Measurements from ENCODE around the gene C5orf63.

Gene C5orf63

DNA sequence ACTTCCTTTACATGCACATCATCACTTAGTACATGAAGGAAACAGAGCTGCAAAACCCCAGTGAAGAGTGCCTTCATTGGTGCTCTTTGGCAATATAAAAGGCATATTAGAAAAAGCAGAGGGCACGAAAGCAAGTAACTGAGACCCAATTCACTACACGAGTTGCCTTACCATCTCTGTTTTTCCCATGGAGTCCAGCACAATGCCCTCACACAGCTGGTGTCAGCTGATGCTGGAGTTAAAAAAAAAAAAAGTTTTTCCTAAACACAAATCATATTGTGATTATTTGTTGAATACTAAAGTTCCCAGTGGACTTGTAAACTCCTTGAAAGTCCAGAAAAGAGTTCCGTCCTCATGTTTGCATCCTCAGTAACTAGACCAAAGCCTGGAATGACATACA, 68.6 kb downstream of the C5orf63 start:
- no peak overlapping the region for H3K4me3 ChIP-seq (ENCODE audit: low read depth, low read length)
- in situ Hi-C loops (cut with HindIII; ENCODE audit: low sequenced_read_pairs): no loop called here
- no peak for DNase-seq (ENCODE audit: low read depth)
- TF ChIP-seq, protein P1, sequence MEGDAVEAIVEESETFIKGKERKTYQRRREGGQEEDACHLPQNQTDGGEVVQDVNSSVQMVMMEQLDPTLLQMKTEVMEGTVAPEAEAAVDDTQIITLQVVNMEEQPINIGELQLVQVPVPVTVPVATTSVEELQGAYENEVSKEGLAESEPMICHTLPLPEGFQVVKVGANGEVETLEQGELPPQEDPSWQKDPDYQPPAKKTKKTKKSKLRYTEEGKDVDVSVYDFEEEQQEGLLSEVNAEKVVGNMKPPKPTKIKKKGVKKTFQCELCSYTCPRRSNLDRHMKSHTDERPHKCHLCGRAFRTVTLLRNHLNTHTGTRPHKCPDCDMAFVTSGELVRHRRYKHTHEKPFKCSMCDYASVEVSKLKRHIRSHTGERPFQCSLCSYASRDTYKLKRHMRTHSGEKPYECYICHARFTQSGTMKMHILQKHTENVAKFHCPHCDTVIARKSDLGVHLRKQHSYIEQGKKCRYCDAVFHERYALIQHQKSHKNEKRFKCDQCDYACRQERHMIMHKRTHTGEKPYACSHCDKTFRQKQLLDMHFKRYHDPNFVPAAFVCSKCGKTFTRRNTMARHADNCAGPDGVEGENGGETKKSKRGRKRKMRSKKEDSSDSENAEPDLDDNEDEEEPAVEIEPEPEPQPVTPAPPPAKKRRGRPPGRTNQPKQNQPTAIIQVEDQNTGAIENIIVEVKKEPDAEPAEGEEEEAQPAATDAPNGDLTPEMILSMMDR (IDR thresholded peaks at IDR 0.05; ENCODE audit: low read depth, low read length, missing control alignments): no peak

DNA sequence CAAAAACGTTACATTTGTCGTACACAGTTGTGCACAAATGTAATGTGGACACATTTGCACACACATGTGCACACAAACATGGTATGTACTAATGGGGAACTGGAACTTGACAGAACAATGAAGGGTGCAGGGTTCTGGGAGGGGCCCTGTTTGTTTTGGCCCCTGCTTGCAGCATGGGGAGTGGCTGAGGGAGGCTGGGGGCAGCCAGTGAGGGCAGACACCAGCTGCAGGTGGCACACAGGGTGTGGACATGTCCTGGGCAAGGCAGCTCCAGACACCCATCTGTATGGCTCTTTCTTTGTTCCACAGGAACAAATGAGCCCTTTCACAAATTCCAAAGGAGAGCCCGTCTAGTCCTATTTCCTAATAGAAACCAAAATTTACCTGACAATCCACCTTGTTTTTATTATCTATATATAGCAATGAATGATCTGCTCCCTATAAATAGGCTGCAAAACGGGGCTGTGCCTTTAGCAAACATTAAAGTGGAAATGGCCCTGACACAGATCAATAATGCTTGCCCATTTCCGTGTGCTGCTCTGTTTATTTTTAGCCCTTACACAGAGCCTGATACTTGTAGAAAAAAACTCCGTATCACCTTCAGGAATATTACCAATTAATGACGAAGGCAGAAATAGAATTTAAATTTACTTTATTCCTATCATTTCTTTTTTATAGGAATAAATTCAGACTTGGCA, 69.4 kb downstream of the C5orf63 start:
- no peak overlapping the region for H3K4me3 ChIP-seq (ENCODE audit: low read depth, low read length)
- in situ Hi-C loops (cut with HindIII; ENCODE audit: low sequenced_read_pairs): no loop called here
- TF ChIP-seq, protein P1 (IDR thresholded peaks at IDR 0.05; ENCODE audit: low read depth, low read length, missing control alignments): no peak
- no peak for DNase-seq (ENCODE audit: low read depth)

DNA sequence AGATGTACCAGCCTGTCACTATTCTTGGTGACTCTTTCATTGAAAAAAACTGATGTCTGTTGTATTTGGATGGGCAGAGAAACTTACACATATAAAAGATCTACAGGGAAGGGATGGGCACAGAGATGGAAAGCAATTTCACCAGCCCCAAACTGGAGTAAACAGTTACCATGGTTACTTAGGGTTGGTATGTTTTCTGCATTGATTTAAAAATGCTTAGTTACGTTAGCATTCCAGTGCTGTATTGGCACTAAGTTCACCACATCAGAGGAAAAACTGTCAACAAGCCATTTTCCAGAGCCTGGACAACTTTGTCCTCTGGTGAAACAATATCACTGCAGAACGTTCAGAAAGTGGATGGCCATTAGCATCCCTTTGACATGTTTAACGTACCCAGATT, 70.9 kb downstream of the C5orf63 start:
- in situ Hi-C loops (cut with HindIII; ENCODE audit: low sequenced_read_pairs): no loop called here
- DNase-seq (ENCODE audit: low read depth): peak; percentile 18
- TF ChIP-seq, protein P1 (IDR thresholded peaks at IDR 0.05; ENCODE audit: low read depth, low read length, missing control alignments): no peak
- H3K4me3 ChIP-seq (ENCODE audit: low read depth, low read length): no peak overlapping the region

DNA sequence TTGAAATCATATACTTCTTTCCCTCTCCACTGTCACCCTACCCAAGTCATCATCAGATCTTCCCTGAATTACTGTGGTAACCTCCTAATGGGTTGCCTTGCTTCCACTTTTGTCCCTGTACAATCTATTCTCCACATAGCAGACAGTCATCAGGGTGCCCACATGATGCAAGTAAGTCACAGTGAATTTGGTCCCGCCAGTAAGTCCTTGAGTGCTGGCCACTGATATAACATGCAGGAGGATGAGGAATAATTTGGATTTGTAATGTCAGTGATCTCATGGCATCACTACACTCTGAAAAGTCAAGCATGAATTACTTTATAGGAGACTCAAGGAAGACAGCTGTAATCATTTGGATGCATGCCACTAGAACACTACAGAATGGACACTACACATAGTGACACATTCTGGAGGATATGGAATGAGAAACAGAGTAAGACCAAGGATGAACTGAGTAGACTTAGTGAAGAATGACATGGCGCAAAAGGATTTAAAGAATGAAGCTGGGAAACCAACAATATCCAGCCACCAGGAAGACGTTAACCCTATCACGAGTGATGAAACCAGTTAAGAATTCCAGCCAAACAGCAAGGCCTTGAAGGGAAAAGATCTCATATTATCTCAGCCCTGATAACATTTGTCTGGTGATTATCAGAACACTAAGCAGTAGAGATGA, 71.5 kb downstream of the C5orf63 start:
- in situ Hi-C loops (cut with HindIII; ENCODE audit: low sequenced_read_pairs): no loop called here
- peak; percentile 54 for DNase-seq (ENCODE audit: low read depth)
- no peak overlapping the region for H3K4me3 ChIP-seq (ENCODE audit: low read depth, low read length)
- TF ChIP-seq, protein P1 (IDR thresholded peaks at IDR 0.05; ENCODE audit: low read depth, low read length, missing control alignments): no peak
